Thoracic aorta (tissue), 2 donors: ENCODE data around the gene CACNA2D3. TPM values are rescaled to one million over a fixed set of nuclear protein-coding genes. Genes with fewer than 3 reads are reported as not detected.

ENCODE experiments used
- ATAC-seq: fragments of 150-250 bp; one replicate; pipeline ENCODE4 v1.8.0; 2017; ENCODE audit warnings: low read depth; ENCODE audit not compliant: insufficient number of reproducible peaks, low FRiP score
- DNase-seq: peaks from one replicate; pipeline ENCODE4 v3.0.0-alpha.2; 2020; ENCODE audit warnings: low spot score
- H3K27ac ChIP-seq, 2 donors: fragments of 200-600 bp; sonication (generic); 1 replicate in 1 of 2; 2 replicates in 1 of 2; pipeline ENCODE4 v1.5.1; 2016; ENCODE audit warnings: mild to moderate bottlenecking in 2 of 2, moderate library complexity in 2 of 2
- H3K27me3 ChIP-seq: fragments of 200-600 bp; sonication (generic); replicated peaks from 2 replicates; pipeline ENCODE4 v1.6.0; 2016; ENCODE audit warnings: mild to moderate bottlenecking; ENCODE audit not compliant: insufficient read depth
- H3K36me3 ChIP-seq: fragments of 200-600 bp; sonication (generic); one replicate; pipeline ENCODE4 v1.5.1; 2016
- H3K4me1 ChIP-seq, 2 donors: fragments of 200-600 bp; sonication (generic); 1 replicate in 1 of 2; 2 replicates in 1 of 2; pipeline versions ENCODE4 v1.5.1 to v1.6.0; 2016; ENCODE audit warnings: low read depth in 2 of 2, mild to moderate bottlenecking in 1 of 2; ENCODE audit not compliant: control insufficient read depth in 1 of 2
- H3K4me3 ChIP-seq: fragments of 200-600 bp; sonication (generic); 2 replicates; pipeline ENCODE4 v1.5.1; 2016; ENCODE audit warnings: mild to moderate bottlenecking
- H3K9me3 ChIP-seq: fragments of 200-600 bp; sonication (generic); 2 replicates; pipeline ENCODE4 v1.5.1; 2016
- CTCF ChIP-seq: fragments of 200-600 bp; sonication (generic); IDR thresholded peaks from one replicate; pipeline ENCODE4 v1.5.1; 2019; ENCODE audit warnings: antibody characterized with exemption
- total RNA-seq, 2 donors: library from RNA; depleted of rRNA; stranded (reverse); fragments of >200 nt; gene quantifications; one replicate each; pipeline versions ENCODE4 v1.1.0 to v1.2.3, GENCODE V29; 2016

Gene CACNA2D3
- total RNA-seq, 2 donors from 2014 or later, result 3.2 to 4.0 TPM

- H3K27ac ChIP-seq, result no peak overlapping the region
- DNase-seq (no peak), ATAC-seq (no peak)
- H3K4me1 ChIP-seq, result no peaks in the 10 kb centered on the region
- H3K4me3 ChIP-seq, result no peak overlapping the region
- no peak for TF ChIP-seq CTCF
- H3K27me3 ChIP-seq, result no peaks in the 10 kb centered on the region
- H3K9me3 ChIP-seq, result no peaks in the 10 kb centered on the region
- H3K36me3 ChIP-seq, result no peaks in the 10 kb centered on the region
Measured at GRCh38 chr3:54905920-54906319, 783.6 kb downstream of the CACNA2D3 start.

DNA sequence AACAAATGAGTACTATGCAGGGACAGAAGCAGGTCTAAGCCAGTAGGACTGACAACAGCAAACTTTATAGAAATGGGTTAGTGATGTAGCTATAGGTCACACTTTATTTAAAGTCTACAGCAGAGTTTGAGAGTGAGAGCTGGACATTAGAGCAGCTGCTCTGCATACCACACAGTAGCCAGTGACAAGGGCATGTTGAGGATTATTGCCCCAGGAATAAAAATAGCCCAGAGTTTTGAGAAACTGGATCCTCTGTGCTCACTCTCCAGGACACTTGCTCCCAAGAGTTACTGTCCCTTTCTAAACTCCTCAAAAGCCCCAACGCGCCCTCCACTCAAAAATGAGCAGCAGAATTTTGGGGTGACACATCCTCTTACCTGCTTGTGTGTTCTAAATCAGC lies 784.4 kb downstream of the CACNA2D3 start:
- H3K27me3 ChIP-seq, result no peaks in the 10 kb centered on the region
- no peaks in the 10 kb centered on the region for H3K4me1 ChIP-seq
- no peaks in the 10 kb centered on the region for H3K9me3 ChIP-seq
- H3K27ac ChIP-seq, result no peak overlapping the region
- TF ChIP-seq CTCF, result no peak
- H3K36me3 ChIP-seq, result no peaks in the 10 kb centered on the region
- H3K4me3 ChIP-seq, result no peak overlapping the region
- ATAC-seq, result no peak
- DNase-seq, result no peak

DNA sequence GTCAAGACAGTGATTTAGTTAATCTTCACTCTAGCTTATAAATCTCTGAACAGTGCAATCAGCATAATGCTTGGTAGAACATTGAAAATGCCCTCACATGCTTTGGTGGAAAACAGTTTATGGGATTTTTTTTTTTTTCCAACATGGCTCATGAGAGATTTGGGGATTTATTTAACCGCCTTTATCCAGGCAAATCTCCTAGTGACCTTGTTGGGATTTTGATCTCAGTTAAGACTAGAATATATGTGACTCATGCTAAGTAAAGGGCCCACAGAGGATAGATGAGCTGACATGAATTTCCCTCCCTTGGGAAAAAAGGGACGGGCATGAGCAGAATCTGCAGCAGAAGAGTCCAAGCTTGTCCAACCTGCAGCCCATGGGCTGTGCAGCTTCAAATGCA lies 786.8 kb downstream of the CACNA2D3 start:
- TF ChIP-seq CTCF, result no peak
- ATAC-seq, result no peak
- H3K9me3 ChIP-seq, result no peaks in the 10 kb centered on the region

GRCh38 chr3:54914180-54914579 lies 791.8 kb downstream of the CACNA2D3 start:
- TF ChIP-seq CTCF, result no peak
- Histone ChIP-seq H3K4me1 (no peaks in the 10 kb centered on the region), H3K4me3 (no peak overlapping the region), H3K27ac (no peak overlapping the region), H3K36me3 (no peaks in the 10 kb centered on the region), H3K27me3 (no peaks in the 10 kb centered on the region), H3K9me3 (no peaks in the 10 kb centered on the region)
- no peak for DNase-seq
- ATAC-seq, result no peak

More for the DNA sequence above, 786.8 kb downstream of the CACNA2D3 start:
- Histone ChIP-seq H3K27me3 (no peaks in the 10 kb centered on the region), H3K4me1 (no peaks in the 10 kb centered on the region), H3K27ac (no peak overlapping the region), H3K4me3 (no peak overlapping the region), H3K36me3 (no peaks in the 10 kb centered on the region)
- DNase-seq, result no peak

DNA sequence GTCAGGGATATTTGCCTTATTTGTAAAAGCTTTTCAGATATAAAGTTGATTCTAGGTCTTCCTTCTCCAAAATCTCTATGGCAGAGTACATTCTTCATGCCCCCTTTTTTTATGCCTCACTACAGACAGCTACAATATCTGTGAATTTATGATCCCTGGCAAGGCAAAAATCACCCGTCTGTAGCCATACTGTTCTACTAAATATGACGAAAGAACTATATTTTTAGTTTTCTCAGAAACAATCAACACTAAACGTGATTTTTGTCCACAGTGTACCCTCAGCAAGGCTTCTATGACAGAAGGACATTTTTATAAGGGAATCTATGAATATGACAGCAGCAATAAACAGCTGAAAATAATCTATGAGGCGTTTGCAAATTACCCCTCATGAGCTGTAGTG lies 792.8 kb downstream of the CACNA2D3 start:
- no peak for DNase-seq
- Histone ChIP-seq H3K9me3 (no peaks in the 10 kb centered on the region), H3K27ac (no peak overlapping the region), H3K36me3 (no peaks in the 10 kb centered on the region), H3K27me3 (no peaks in the 10 kb centered on the region), H3K4me1 (no peaks in the 10 kb centered on the region), H3K4me3 (no peak overlapping the region)
- TF ChIP-seq CTCF, result no peak
- no peak for ATAC-seq
